Measurements from ENCODE around the gene WBP1. TPM values are rescaled to one million over a fixed set of nuclear protein-coding genes. Genes with fewer than 3 reads are reported as not detected.
A peak's percentile ranks its signal among the peaks of the same experiment; 100 is the strongest.

WBP1 gene
- total and polyA plus RNA-seq, 2 donors (not counting 1 experiment from before 2014, with no cell fraction given), result 43.8 to 78.1 TPM

GRCh38 chr2:74436848-74437695 lies 21.2 kb upstream of the WBP1 start:
- Histone ChIP-seq H3K4me2 (ENCODE audit: extremely low read depth, insufficient read depth, low read length) (no peak overlapping the region), H4K20me1 (ENCODE audit: control insufficient read depth, extremely low read depth, insufficient read depth, low read length) (no peaks in the 10 kb centered on the region), H2AFZ (ENCODE audit: low read length) (no peak overlapping the region), H3K79me2 (ENCODE audit: control insufficient read depth, insufficient read depth, low read length) (no peaks in the 10 kb centered on the region), H3K36me3 (ENCODE audit: control insufficient read depth, insufficient read depth, low read length) (no peaks in the 10 kb centered on the region), H3K9me3 (ENCODE audit: control insufficient read depth, insufficient read depth, low read depth, low read length) (no peaks in the 10 kb centered on the region), H3K27me3 (ENCODE audit: control insufficient read depth, insufficient read depth, low read length) (no peaks in the 10 kb centered on the region), H3K27ac (ENCODE audit: insufficient read depth, low read length) (no peak overlapping the region), H3K9ac (ENCODE audit: insufficient read depth, low read length) (no peak overlapping the region), H3K4me3 (replicated peaks in 1 of 4; ENCODE audit: control extremely low read depth in 1 of 4, insufficient read depth in 1 of 4, low read depth in 3 of 4, low read length in 4 of 4) (no peak overlapping the region), H3K4me1 (ENCODE audit: control insufficient read depth, extremely low read depth, insufficient read depth, low read length) (peaks cover 12% of the 10 kb centered on the region)
- TF ChIP-seq EZH2 (IDR thresholded peaks at IDR 0.05; ENCODE audit: low read length, missing control alignments), result no peak
- TF ChIP-seq CTCF (conservative IDR thresholded peaks at IDR 0.05 in 1 of 2, IDR thresholded peaks at IDR 0.05 in 1 of 2; ENCODE audit: low read depth in 1 of 2, low read length in 2 of 2), result no peak
- no peak for DNase-seq (ENCODE audit: low read depth in 2 of 2)

- Histone ChIP-seq H3K4me3 (replicated peaks in 1 of 4; ENCODE audit: control extremely low read depth in 1 of 4, insufficient read depth in 1 of 4, low read depth in 3 of 4, low read length in 4 of 4) (no peak overlapping the region), H4K20me1 (ENCODE audit: control insufficient read depth, extremely low read depth, insufficient read depth, low read length) (no peaks in the 10 kb centered on the region), H2AFZ (ENCODE audit: low read length) (no peak overlapping the region), H3K9ac (ENCODE audit: insufficient read depth, low read length) (no peak overlapping the region), H3K4me1 (ENCODE audit: control insufficient read depth, extremely low read depth, insufficient read depth, low read length) (peaks cover 12% of the 10 kb centered on the region), H3K27me3 (ENCODE audit: control insufficient read depth, insufficient read depth, low read length) (no peaks in the 10 kb centered on the region), H3K27ac (ENCODE audit: insufficient read depth, low read length) (no peak overlapping the region), H3K4me2 (ENCODE audit: extremely low read depth, insufficient read depth, low read length) (no peak overlapping the region), H3K79me2 (ENCODE audit: control insufficient read depth, insufficient read depth, low read length) (no peaks in the 10 kb centered on the region), H3K9me3 (ENCODE audit: control insufficient read depth, insufficient read depth, low read depth, low read length) (no peaks in the 10 kb centered on the region), H3K36me3 (ENCODE audit: control insufficient read depth, insufficient read depth, low read length) (no peaks in the 10 kb centered on the region)
- no peak for DNase-seq (ENCODE audit: low read depth in 2 of 2)
- TF ChIP-seq EZH2 (IDR thresholded peaks at IDR 0.05; ENCODE audit: low read length, missing control alignments), result no peak
- TF ChIP-seq CTCF (conservative IDR thresholded peaks at IDR 0.05 in 1 of 2, IDR thresholded peaks at IDR 0.05 in 1 of 2; ENCODE audit: low read depth in 1 of 2, low read length in 2 of 2), result no peak
These were observed 20.0 kb upstream of the WBP1 start for GRCh38 chr2:74438248-74438647.

- H3K4me2 ChIP-seq (ENCODE audit: extremely low read depth, insufficient read depth, low read length), result peak overlapping the region; percentile 99
- H4K20me1 ChIP-seq (ENCODE audit: control insufficient read depth, extremely low read depth, insufficient read depth, low read length), result no peaks in the 10 kb centered on the region
- TF ChIP-seq CTCF (conservative IDR thresholded peaks at IDR 0.05 in 1 of 2, IDR thresholded peaks at IDR 0.05 in 1 of 2; ENCODE audit: low read depth in 1 of 2, low read length in 2 of 2), result no peak
- TF ChIP-seq EZH2 (IDR thresholded peaks at IDR 0.05; ENCODE audit: low read length, missing control alignments), result no peak
- H3K27me3 ChIP-seq (ENCODE audit: control insufficient read depth, insufficient read depth, low read length), result no peaks in the 10 kb centered on the region
- H3K9me3 ChIP-seq (ENCODE audit: control insufficient read depth, insufficient read depth, low read depth, low read length), result no peaks in the 10 kb centered on the region
- no peak overlapping the region for H2AFZ ChIP-seq (ENCODE audit: low read length)
- no peak for DNase-seq (ENCODE audit: low read depth in 2 of 2)
- H3K79me2 ChIP-seq (ENCODE audit: control insufficient read depth, insufficient read depth, low read length), result no peaks in the 10 kb centered on the region
- peaks cover 12% of the 10 kb centered on the region for H3K4me1 ChIP-seq (ENCODE audit: control insufficient read depth, extremely low read depth, insufficient read depth, low read length)
- H3K9ac ChIP-seq (ENCODE audit: insufficient read depth, low read length), result peak overlapping the region; percentile 48
- H3K27ac ChIP-seq (ENCODE audit: insufficient read depth, low read length), result no peak overlapping the region
- H3K4me3 ChIP-seq (replicated peaks in 1 of 4; ENCODE audit: control extremely low read depth in 1 of 4, insufficient read depth in 1 of 4, low read depth in 3 of 4, low read length in 4 of 4), result peak overlapping the region; percentile 68 to 84 (median 77)
- no peaks in the 10 kb centered on the region for H3K36me3 ChIP-seq (ENCODE audit: control insufficient read depth, insufficient read depth, low read length)
These were observed 18.9 kb upstream of the WBP1 start for GRCh38 chr2:74439373-74439772.

All from fibroblast of lung (primary cell).